ENCODE measurements around the gene HSD3B2. TPM values are rescaled to one million over a fixed set of nuclear protein-coding genes. Genes with fewer than 3 reads are reported as not detected.

Gene HSD3B2
- total and polyA plus RNA-seq, 2 donors from 2014 or later: 0.60 TPM; not detected in 1

GRCh38 chr1:119438761-119439160 is 23.8 kb downstream of the HSD3B2 start:
- TF ChIP-seq CTCF (IDR thresholded peaks at IDR 0.05; ENCODE audit: borderline replicate concordance, extremely low read depth, insufficient read depth): no peak

GRCh38 chr1:119440721-119441307 is 25.9 kb downstream of the HSD3B2 start:
- Histone ChIP-seq H3K9me3 (ENCODE audit: control insufficient read depth in 2 of 3, insufficient read depth in 1 of 3, low read length in 3 of 3) (no peaks in the 10 kb centered on the region), H3K27ac (ENCODE audit: low read depth in 2 of 2, low read length in 2 of 2) (no peak overlapping the region), H3K36me3 (ENCODE audit: control insufficient read depth in 2 of 3, insufficient read depth in 3 of 3, low read length in 3 of 3) (no peaks in the 10 kb centered on the region), H3K4me1 (ENCODE audit: control insufficient read depth in 2 of 3, insufficient read depth in 2 of 3, low read depth in 1 of 3, low read length in 3 of 3) (no peaks in the 10 kb centered on the region), H3K27me3 (ENCODE audit: control insufficient read depth, insufficient read depth, low read length) (no peaks in the 10 kb centered on the region), H3K4me3 (ENCODE audit: low read length in 3 of 3) (no peak overlapping the region), H3K9ac (ENCODE audit: low read length in 3 of 3) (no peak overlapping the region)
- DNase-seq: no peak
- FAIRE-seq: no peak
- TF ChIP-seq CTCF (IDR thresholded peaks at IDR 0.05; ENCODE audit: borderline replicate concordance, extremely low read depth, insufficient read depth): no peak
- intact Hi-C loops (cut with DNase I): no loop called here

More at GRCh38 chr1:119438761-119439160, 23.8 kb downstream of the HSD3B2 start:
- FAIRE-seq (no peak), DNase-seq (no peak)
- intact Hi-C loops (cut with DNase I): no loop called here
- Histone ChIP-seq H3K4me1 (ENCODE audit: control insufficient read depth in 2 of 3, insufficient read depth in 2 of 3, low read depth in 1 of 3, low read length in 3 of 3) (no peaks in the 10 kb centered on the region), H3K4me3 (ENCODE audit: low read length in 3 of 3) (no peak overlapping the region), H3K27me3 (ENCODE audit: control insufficient read depth, insufficient read depth, low read length) (no peaks in the 10 kb centered on the region), H3K27ac (ENCODE audit: low read depth in 2 of 2, low read length in 2 of 2) (no peak overlapping the region), H3K9ac (ENCODE audit: low read length in 3 of 3) (no peak overlapping the region), H3K9me3 (ENCODE audit: control insufficient read depth in 2 of 3, insufficient read depth in 1 of 3, low read length in 3 of 3) (no peaks in the 10 kb centered on the region), H3K36me3 (ENCODE audit: control insufficient read depth in 2 of 3, insufficient read depth in 3 of 3, low read length in 3 of 3) (no peaks in the 10 kb centered on the region)

- Histone ChIP-seq H3K9me3 (ENCODE audit: control insufficient read depth in 2 of 3, insufficient read depth in 1 of 3, low read length in 3 of 3) (no peaks in the 10 kb centered on the region), H3K27ac (ENCODE audit: low read depth in 2 of 2, low read length in 2 of 2) (no peak overlapping the region), H3K27me3 (ENCODE audit: control insufficient read depth, insufficient read depth, low read length) (no peaks in the 10 kb centered on the region), H3K4me3 (ENCODE audit: low read length in 3 of 3) (no peak overlapping the region), H3K9ac (ENCODE audit: low read length in 3 of 3) (no peak overlapping the region), H3K36me3 (ENCODE audit: control insufficient read depth in 2 of 3, insufficient read depth in 3 of 3, low read length in 3 of 3) (no peaks in the 10 kb centered on the region), H3K4me1 (ENCODE audit: control insufficient read depth in 2 of 3, insufficient read depth in 2 of 3, low read depth in 1 of 3, low read length in 3 of 3) (no peaks in the 10 kb centered on the region)
- FAIRE-seq (no peak), DNase-seq (no peak)
- intact Hi-C loops (cut with DNase I): no loop called here
- TF ChIP-seq CTCF (IDR thresholded peaks at IDR 0.05; ENCODE audit: borderline replicate concordance, extremely low read depth, insufficient read depth): no peak
These were observed 27.8 kb downstream of the HSD3B2 start for GRCh38 chr1:119442756-119443155.

DNA sequence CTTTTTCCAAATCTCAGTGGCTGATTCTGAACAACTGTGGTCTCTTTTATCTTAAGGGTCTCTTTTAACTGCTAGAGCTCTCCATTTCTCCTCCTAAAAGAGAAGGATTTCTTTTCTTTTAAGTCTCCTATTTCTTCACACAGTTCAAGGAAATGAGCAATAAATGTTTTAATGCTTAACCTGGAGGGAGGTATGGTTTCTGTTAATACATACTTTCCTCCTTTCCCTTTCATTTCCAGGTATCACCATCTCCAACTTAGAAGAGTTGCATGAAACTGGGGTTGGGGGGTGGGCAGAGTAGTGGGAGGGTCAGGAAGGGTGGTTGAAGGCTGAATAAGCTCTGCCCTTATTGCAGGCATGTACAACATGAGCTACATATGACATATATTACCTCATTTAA is 31.4 kb downstream of the HSD3B2 start:
- FAIRE-seq (no peak), DNase-seq (no peak)
- H3K9ac ChIP-seq (ENCODE audit: low read length in 3 of 3): no peak overlapping the region
- TF ChIP-seq CTCF (IDR thresholded peaks at IDR 0.05; ENCODE audit: borderline replicate concordance, extremely low read depth, insufficient read depth): no peak
- H3K36me3 ChIP-seq (ENCODE audit: control insufficient read depth in 2 of 3, insufficient read depth in 3 of 3, low read length in 3 of 3): no peaks in the 10 kb centered on the region
- no peak overlapping the region for H3K27ac ChIP-seq (ENCODE audit: low read depth in 2 of 2, low read length in 2 of 2)
- intact Hi-C loops (cut with DNase I): no loop called here
- no peaks in the 10 kb centered on the region for H3K9me3 ChIP-seq (ENCODE audit: control insufficient read depth in 2 of 3, insufficient read depth in 1 of 3, low read length in 3 of 3)
- no peaks in the 10 kb centered on the region for H3K27me3 ChIP-seq (ENCODE audit: control insufficient read depth, insufficient read depth, low read length)
- no peaks in the 10 kb centered on the region for H3K4me1 ChIP-seq (ENCODE audit: control insufficient read depth in 2 of 3, insufficient read depth in 2 of 3, low read depth in 1 of 3, low read length in 3 of 3)
- H3K4me3 ChIP-seq (ENCODE audit: low read length in 3 of 3): no peak overlapping the region
